ENCODE results near the gene ASAH2.

ASAH2 gene

DNA sequence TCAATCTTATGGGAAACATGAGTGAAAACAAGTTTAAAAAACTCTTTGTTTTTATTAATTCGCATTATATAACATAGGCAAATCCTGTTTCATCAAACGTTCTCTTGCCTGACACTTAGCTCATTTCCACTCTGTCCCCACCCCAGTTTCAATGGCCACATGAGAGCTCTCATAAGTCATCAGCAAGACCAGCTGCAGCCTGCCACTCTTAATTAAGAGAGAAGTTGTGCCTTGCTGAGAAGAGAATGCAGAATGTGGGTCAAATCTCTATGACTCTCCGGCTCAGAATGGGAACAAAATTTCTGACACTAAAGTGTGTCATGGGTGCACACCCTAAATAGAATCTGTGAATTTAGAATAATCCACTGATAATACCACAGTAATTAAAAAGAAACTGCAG, 39.6 kb downstream of the ASAH2 start:
- TF ChIP-seq, protein P1, sequence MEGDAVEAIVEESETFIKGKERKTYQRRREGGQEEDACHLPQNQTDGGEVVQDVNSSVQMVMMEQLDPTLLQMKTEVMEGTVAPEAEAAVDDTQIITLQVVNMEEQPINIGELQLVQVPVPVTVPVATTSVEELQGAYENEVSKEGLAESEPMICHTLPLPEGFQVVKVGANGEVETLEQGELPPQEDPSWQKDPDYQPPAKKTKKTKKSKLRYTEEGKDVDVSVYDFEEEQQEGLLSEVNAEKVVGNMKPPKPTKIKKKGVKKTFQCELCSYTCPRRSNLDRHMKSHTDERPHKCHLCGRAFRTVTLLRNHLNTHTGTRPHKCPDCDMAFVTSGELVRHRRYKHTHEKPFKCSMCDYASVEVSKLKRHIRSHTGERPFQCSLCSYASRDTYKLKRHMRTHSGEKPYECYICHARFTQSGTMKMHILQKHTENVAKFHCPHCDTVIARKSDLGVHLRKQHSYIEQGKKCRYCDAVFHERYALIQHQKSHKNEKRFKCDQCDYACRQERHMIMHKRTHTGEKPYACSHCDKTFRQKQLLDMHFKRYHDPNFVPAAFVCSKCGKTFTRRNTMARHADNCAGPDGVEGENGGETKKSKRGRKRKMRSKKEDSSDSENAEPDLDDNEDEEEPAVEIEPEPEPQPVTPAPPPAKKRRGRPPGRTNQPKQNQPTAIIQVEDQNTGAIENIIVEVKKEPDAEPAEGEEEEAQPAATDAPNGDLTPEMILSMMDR (IDR thresholded peaks at IDR 0.05; ENCODE audit: control insufficient read depth, insufficient read depth, low read depth, low read length, missing control alignments) = no peak
- no peak for DNase-seq (ENCODE audit: low read depth)
- H3K4me3 ChIP-seq (ENCODE audit: control insufficient read depth, low read depth, low read length) = no peak overlapping the region

DNA sequence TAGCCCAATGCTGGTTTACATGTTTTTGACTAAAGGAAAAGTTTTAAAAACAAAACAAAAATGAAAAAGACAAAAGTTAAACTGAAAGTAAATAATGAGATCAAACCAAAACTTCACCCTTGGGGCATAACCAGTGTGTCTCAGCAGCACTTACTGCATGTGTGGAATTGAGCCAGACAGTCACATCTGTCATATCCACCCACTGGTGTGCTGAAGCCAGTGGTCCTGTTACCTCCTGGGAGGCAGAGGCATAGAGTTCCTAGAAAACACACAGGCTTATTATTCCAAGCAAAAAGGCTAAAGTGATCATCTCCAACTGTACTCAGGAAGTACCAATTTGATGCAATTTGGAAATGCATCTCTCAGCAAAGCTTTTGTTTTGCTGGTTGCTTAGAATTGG, 40.4 kb downstream of the ASAH2 start:
- no peak overlapping the region for H3K4me3 ChIP-seq (ENCODE audit: control insufficient read depth, low read depth, low read length)
- no peak for DNase-seq (ENCODE audit: low read depth)
- TF ChIP-seq, protein P1 (IDR thresholded peaks at IDR 0.05; ENCODE audit: control insufficient read depth, insufficient read depth, low read depth, low read length, missing control alignments) = no peak

All from AG09309 (cell line).